GM19455 (cell line): Measurements from ENCODE around the gene FOSL2.

Experiments
- ATAC-seq: cut with Tn5 transposase; IDR thresholded peaks from one replicate; pipeline ENCODE4 v1.9.1; 2021; ENCODE audit not compliant: unreplicated experiment

FOSL2 gene

GRCh38 chr2:28430377-28430765 is 37.7 kb downstream of the FOSL2 start:
- no peak for ATAC-seq

DNA sequence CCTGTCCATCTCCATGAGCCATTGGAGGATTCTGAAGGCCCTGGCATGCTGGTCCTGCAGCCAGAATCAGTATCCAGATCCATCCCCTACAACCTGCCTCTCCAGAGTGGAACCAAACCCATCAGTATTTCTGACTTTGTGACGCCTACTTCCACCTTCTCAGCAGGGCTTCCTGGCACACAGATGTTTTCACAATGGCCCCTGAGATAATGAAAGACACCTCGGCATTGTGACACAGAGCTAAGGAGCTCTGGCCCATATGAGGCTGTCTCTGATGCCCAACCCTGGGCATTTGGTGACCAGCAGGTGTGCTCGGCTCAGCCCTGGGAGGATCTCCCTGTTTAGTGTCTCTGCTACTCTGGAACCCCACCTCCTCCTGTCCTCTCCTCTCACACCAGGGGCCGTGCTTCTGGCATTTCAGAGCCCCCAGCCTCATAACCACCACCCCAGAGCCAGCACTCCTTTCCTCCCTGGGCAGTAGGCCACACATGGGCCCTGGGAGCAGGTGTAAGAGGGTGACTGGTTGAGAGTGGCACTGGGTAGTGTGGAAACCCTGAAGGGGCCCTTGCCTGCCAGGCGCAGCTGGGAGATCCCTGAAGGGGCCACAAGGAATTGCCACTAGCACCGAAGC is 38.2 kb downstream of the FOSL2 start:
- no peak for ATAC-seq

DNA sequence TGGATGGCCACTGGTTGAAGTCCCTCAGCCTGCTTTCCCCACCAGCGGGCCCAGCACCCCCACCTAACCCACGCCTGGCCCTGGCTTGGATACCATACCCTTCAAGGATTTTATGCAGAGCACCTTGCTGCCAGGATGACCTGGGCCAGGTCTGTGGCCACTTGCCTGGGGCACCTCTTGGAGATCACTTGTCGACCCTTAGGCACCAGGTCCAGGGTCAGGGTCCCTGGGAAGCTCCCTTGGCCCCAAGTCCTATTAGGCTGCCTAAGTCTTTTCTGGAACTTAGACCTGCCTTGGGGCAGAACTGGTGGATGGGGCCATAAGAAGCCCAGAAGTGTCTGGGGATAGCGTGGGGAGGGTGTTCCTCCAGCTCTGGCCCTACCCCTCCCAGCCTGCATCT is 39.1 kb downstream of the FOSL2 start:
- no peak for ATAC-seq

GRCh38 chr2:28432362-28432761 is 39.7 kb downstream of the FOSL2 start:
- ATAC-seq = no peak

DNA sequence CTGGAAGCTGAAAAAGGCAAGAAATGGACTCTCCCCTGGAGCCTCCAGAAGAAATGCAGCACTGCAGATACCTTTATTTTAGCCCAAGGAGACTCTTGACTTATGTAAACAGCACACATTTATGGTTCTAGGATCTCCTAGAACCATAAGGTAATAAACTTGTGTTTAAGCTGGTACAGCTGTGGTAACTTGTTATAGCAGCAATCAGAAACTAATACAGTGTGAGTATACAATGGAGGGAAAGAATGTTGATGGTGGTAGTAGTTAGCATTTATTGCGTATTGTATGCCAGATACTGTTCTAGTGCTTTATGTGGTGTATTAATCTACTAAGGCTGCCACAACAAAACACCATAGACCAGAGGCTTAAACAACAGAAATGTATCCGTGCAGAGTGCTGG is 40.6 kb downstream of the FOSL2 start:
- no peak for ATAC-seq

GRCh38 chr2:28433935-28434599 is 41.4 kb downstream of the FOSL2 start:
- ATAC-seq = no peak

DNA sequence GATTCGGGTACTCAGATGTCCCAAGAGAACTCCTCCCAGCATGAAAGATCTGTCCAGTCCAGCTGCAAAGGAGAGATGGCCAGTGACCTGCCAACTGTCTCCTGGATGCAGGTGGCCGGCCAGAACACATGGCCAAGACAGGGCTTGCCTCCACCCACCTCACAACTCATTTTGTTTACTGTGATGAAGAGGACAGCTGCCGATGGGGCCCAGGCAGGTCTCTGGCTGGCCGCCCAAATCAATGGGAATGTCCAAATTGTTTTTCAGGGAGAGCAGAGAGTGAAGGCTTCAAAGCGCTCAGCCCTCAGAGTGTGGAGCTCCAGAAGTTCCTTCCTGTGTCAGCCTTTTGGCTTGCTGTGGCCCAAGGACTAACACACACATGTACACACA is 41.9 kb downstream of the FOSL2 start:
- ATAC-seq = no peak

- no peak for ATAC-seq
Measured at GRCh38 chr2:28435241-28435640, 42.6 kb downstream of the FOSL2 start.

DNA sequence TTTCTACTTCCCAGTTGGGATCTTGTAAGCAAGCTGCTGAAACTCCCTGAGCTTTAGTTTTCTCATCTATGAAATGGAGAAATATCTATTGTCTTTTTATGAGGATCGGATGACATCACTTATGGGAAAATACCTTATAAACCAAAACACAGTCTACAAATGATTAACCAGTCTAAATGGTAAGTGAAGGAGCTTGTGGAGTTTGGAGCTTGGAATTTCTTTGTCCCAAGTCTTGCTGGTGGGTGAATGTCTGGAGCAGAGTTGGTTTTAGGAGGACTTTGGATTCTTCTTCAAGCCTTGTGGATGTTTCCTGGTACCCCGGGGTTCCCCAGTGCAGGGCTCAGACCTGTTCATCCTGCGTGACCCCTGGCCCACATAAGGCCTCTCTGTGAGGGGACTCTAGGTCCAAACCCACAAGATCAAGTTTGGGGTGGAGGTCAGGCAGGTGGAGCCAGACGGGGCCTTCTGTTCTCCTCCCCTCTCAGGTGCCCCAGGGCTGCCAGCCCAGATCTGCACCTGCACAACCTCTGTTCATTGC is 43.2 kb downstream of the FOSL2 start:
- no peak for ATAC-seq

DNA sequence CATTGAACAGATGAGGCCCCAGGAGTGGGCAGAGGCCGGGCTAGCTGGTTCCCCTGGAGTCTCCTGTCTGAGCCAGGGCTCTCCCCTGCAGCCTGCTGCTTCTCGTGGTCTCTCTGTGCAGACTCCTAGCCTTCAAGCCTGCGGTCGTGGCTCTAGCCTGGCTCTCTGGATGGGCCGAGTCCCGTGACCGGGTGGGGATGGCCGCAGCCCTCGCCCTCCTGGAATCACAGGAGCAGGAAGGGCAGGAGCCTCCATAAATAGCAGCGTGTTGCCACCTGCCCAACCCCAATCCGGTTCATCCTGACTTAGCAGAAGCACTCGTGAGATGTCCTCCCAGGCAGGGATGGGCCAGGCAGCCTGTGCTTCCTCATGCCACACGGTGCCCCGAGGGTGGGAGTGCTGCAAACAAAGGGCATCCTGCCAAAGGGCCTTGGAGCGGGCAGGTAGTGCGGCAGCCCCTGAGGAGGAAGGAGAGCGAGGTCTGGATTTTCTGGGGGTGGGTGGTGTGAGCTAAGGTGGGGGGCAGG is 43.9 kb downstream of the FOSL2 start:
- no peak for ATAC-seq

DNA sequence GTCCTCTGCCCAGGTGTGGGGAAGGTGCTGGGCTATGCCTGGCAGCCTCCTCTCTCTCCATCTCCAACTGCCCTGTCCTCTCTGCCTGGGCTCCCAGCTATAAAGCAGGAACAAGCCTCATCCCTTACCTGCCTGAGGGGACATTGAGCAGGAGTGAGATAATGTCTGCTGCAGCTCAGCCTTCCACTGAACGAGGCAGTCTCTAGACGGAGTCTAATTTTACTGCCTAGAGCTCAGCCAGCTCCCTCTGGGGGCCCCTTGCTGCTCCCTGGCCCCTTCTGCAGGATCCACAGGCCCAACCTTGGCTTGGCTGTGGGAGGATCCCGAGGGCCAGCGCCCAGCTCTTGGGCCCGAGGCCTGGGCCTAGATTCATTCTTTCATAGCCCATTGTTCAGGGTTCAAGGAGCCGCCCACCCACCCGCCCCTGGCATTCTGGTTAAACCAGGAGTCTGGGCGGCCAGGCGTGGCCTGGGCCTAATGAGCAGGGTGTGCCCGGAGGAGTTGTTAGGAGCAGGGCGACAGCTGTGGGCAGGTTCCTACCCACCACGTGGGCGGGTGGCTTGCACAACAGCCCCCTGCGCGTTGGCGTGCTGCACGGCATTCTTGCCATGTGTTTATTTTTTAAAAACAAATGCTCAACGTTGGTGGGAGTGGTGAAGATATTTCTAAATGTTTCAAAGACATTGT is 44.6 kb downstream of the FOSL2 start:
- ATAC-seq = no peak

DNA sequence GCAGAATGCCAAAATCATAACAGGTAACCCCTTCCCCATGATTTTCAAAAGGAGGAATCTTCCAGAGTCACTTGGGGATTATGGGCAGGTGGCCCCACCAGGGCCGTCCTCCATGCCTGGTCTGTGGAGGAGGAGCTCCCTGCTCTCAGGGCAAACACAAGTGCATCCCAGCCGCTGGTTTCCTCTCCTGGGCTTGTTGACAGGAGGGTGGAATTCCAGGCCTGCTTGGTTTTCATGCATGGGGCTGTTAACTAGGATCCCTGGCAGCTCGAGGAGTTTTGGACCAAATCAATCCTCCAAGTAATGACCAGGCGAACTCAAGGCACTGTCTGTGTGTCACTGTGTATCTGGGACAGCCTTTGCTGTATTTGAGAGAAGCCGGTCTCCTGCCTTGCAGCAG is 45.3 kb downstream of the FOSL2 start:
- no peak for ATAC-seq

GRCh38 chr2:28438532-28439063 is 45.9 kb downstream of the FOSL2 start:
- no peak for ATAC-seq

GRCh38 chr2:28439127-28439526 is 46.5 kb downstream of the FOSL2 start:
- ATAC-seq = no peak

GRCh38 chr2:28439763-28440162 is 47.1 kb downstream of the FOSL2 start:
- no peak for ATAC-seq

DNA sequence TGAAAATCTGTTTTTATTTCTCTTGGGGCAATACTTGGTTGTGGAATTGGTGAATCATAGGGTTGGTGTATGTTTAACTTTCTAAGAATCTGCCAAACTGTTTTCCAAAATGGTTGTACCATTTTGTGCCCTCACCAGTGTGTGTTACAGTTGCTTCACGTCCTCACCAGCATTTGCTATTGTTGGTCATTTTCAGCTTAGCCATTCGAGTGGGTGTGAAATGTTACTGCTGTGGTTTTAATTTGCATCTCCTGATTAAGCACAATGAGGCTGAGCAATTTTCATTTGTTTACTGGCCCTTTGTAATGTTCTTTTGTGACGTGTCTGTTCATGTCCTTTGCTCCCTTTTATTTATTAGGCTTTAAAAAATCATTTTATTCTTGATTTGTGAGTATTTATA is 49.7 kb downstream of the FOSL2 start:
- no peak for ATAC-seq

- no peak for ATAC-seq
Measured at GRCh38 chr2:28444956-28445355, 52.3 kb downstream of the FOSL2 start.

DNA sequence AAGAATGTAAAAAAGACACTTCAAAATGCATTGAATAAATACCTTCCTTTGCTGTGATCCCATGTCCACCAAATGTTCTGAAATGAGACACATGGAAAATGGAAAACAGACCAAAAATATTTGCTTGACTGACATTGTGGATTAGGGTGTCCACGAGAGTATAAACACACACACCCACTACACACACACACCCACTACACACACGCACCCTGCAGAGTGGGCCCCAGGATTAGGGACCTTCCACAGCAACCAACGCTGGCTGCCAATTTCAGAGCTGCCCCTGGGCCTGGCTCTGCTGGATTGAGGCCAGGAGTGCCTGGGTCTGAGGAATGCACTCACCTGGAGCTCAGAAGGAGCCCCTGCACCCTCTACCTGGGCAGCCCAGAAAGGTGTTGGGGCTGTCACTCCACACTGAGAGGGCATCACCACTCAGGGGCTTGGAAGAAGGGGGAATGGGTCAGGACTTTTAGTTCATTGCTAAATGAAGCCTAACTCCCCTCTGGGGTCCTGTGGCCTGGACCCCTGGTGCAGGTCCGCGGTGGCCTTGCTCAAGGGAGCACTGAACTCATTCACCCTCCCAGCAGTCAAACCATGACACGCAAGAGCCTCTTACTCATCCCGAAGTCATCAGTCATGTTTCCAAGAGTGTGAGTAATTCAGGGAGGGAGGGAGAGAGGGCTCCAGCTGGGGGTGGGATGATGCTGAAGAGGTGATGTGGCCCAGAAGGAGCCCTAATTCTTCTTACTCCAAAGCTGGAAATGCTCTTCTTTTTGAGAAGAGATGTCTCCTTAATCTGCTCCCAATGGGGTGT is 53.0 kb downstream of the FOSL2 start:
- ATAC-seq = no peak

- no peak for ATAC-seq
Measured at GRCh38 chr2:28446531-28446930, 53.9 kb downstream of the FOSL2 start.

- ATAC-seq = no peak
Measured at GRCh38 chr2:28447086-28447485, 54.4 kb downstream of the FOSL2 start.
